GM18873 (cell line): ENCODE results near the gene MOSPD3.
A peak's percentile ranks its signal among the peaks of the same experiment; 100 is the strongest.
"Not testable (repeated sequence)": the region's sequence is repeated elsewhere in the genome, so short reads cannot be mapped to it uniquely, and the experiment has no call there.

Experiments used
- ATAC-seq: cut with Tn5 transposase; IDR thresholded peaks from one replicate; pipeline ENCODE4 v1.9.1; 2021; ENCODE audit warnings: mild to moderate bottlenecking, moderate library complexity, moderate number of reproducible peaks; ENCODE audit not compliant: unreplicated experiment, low FRiP score

MOSPD3 gene

DNA sequence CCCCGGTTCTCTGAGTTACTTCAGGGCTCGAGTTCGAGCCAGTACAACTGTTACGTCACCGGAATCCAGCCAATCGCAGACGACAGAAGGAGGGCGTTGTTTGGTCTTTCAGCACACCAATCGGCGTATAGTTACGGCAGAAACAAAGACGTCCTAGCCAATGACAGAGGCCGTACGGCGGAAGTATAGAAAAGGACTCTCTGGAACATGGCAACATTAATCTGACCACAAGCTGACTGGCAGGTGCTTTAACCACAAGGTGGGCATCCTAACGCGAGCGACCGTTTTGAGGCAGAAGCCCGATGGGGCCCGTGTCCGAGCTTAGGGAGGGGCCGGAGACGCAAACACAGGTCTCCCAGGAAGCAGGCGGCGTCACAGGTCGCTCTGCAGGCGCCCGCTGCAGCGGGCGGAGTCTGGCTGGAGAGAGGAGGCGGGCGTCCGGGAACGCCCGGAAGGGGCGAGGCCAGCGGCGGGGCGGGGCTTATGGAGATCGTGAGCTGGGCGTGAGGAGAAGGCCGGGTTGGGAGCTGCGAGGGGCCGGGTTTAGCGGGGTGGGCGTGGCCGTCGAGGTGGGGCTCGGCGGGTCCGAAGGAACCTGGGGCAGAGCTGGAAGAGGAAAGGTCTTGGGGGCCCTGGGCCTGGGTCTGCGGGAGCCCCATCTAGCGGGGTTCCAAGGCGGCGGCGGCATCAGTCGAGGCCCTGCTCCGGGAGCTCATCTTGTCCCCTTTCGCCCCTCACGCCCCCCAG is at the start of gene MOSPD3:
Gene MOSPD3 (plus strand): TSS at position 558 of the 747 bp plus-strand sequence. CDS start 252 bp downstream, outside the sequence.
- peak; percentile 84 for ATAC-seq

GRCh38 chr7:100563100-100563564 is 49.2 kb upstream of the MOSPD3 start:
- ATAC-seq = no peak

DNA sequence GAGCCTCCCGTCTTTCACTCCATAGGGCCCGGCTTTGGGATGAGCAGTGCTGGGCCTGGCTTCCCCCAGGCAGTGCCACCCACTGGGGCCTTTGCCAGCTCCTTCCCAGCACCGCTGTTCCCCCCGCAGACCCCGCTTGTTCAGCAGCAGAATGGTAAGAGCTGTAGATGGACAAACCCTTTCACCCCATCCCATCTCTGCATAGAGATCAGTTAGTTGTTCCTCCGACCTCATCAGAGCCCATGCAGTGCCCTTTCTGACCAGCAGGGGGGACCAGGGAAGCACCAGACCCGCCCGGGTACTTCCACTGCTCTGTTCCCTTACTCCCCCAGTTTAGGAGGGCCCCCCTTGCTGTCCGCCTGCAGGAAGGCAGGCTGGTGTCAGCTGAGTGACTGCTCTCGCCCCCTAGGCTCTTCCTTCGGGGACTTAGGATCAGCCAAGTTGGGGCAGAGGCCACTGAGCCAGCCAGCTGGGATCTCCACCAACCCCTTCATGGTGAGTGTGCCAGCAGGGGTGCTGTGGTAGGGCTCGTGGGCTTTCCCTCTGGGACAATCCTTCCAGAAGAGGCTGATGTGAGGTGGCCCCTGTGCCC is 48.4 kb upstream of the MOSPD3 start:
- ATAC-seq = no peak

GRCh38 chr7:100564405-100564804 is 47.9 kb upstream of the MOSPD3 start:
- ATAC-seq = not testable (repeated sequence)

DNA sequence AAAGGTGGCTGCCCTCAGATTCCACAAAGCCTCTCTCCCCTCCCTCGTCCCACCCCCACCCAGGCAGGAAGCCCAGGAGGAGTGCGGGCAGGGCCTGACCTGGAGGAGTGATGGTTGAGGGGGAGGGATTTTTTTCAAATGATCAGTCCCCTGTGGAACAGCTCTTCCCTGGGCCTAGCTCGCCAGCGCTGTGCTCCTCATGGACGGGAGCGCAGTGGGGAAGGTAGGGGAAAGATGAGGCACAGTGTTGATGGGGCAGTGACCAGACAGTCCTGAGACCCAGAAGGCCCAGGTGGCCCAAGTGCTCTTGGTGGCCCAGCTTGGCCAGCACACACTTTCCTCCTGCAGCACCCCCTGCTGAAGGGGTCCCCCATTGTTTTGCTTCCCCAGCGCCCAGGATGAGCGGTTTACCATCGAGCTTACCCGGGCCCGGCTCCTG is 47.2 kb upstream of the MOSPD3 start:
- no peak for ATAC-seq

GRCh38 chr7:100566018-100566531 is 46.3 kb upstream of the MOSPD3 start:
- ATAC-seq = no peak

- no peak for ATAC-seq
Measured at GRCh38 chr7:100567031-100567730, 45.2 kb upstream of the MOSPD3 start.

- ATAC-seq = no peak
Measured at GRCh38 chr7:100567751-100568175, 44.6 kb upstream of the MOSPD3 start.

DNA sequence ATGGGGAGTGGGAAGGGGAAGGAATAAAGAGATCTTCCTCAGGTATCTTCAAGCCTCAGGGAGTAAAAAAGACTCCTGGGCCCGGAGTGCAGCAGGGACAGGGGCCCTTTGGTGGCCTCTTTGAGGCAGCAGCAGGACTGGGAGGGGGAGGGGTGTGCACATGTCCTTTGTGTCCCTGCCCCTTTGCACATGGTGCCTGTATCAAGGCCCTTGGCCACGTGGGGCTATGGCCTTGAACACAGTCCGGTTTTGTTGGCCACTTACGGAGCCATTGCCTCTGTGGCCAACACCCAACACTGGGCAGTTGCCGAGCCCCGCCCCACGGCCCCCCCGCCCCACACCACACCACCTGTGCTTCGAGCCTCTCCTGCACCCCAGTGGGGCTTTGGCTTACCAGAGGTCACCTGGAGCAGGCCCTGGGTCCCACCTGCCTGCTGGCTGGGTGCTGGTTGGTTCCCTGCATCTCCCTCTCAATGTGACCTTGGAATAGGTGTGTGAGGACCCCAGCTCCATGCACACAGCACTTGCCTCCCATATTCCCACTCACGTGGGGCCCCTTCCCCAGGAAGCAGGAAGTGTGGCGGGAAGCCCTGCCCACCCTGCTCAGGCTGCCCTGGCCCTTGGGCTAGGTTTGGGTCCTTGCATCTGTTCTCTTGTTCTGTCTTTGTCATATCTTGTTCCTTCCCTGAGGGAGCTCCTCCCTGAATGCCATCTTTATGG is 44.0 kb upstream of the MOSPD3 start:
- no peak for ATAC-seq

GRCh38 chr7:100568896-100569844 is 43.2 kb upstream of the MOSPD3 start:
- no peak for ATAC-seq

- ATAC-seq = no peak
Measured at GRCh38 chr7:100570954-100571828, 41.1 kb upstream of the MOSPD3 start.

DNA sequence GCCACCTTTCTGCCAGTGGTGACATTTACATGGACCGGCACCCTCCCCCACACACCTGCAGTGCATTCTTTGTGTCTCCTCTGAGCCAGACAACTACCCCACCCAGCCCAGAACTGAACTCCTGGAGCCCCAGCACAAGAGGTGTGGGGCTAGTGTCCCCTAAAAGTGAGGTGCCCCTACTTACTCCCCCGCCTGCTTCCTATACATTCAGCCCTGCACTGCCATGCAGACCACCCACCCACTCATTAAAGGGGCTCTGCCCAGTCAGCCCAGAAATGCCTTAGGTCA is 40.6 kb upstream of the MOSPD3 start:
- no peak for ATAC-seq

DNA sequence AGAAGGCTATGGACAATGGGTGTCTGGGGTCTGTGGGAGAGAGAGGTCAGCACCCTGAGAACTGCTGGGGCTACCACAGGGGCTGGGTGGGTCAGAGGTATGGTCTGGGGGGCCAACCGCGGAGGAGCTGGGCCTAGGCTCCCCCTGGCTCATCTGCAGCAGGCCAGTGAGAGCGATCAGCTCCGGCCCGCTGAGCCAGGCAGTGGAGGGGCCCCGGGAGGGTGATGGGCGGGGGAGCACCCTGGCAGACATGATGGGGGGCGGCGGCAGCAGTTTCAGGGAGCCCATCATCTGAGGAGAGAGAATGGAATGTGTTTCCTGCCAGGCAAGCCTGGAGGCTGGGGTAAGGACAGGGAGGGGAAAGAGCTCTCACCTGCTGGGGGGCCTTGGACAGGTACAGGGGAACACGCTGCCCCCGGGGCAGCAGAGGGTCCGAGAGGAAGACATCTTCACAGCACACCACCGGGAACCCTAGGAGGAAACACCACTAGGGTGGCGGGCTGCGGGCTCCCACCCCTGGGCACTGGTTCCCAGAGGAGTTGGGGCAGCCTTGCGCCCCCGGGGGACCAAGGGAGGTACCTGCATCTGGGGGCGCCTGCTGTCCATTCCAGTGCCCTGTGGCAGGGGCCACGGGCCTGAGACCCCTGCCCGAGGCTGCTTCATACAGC is 39.9 kb upstream of the MOSPD3 start:
- no peak for ATAC-seq

GRCh38 chr7:100572949-100573675 is 39.2 kb upstream of the MOSPD3 start:
- ATAC-seq = no peak

DNA sequence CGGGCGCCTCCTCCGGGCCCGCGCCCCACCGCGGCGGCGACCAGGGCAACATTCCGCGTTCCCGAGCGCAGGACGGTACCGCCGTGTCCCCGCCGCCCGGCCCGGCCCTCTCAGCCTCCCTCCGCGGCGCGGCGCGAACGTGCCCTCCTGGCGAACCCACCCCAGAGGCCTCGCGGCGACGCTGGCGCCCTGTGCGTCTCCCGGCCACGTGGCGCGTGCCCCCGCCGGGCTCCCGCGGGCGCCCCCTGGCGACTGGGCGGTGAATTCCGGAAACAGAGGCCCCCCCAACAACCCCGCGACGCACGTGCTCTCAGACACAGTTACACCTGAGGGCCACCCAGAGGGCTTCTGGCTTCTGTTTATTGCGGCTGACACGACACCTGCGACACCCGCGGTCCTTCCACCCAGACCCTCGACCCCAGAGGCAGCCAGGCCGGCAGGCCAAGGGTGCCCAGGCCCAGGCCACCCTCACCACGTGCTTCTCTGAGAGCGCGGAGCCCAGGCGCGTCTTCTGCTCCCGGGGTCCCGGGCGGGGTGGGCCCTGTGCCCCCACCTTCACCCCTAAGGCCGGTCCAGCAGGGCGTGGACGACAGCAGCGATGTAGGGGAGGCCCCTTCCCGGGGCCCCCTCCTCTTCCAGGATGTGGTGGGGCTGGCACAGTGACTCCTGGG is 38.5 kb upstream of the MOSPD3 start, which contains the start of gene SAP25:
Gene SAP25 (minus strand): TSS at position 210 of the 671 bp plus-strand sequence. CDS start 158 bp downstream, at position 52.
- ATAC-seq = no peak

GRCh38 chr7:100574362-100575205 is 37.8 kb upstream of the MOSPD3 start:
- no peak for ATAC-seq
